ENCODE measurements around the gene LDLRAD4. TPM values are rescaled to one million over a fixed set of nuclear protein-coding genes. Genes with fewer than 3 reads are reported as not detected.

LDLRAD4 gene
- total RNA-seq, 1 donor from 2014 or later = 3.0 TPM

GRCh38 chr18:13388586-13389490, 170.3 kb downstream of the LDLRAD4 start:
- no peak for ATAC-seq

DNA sequence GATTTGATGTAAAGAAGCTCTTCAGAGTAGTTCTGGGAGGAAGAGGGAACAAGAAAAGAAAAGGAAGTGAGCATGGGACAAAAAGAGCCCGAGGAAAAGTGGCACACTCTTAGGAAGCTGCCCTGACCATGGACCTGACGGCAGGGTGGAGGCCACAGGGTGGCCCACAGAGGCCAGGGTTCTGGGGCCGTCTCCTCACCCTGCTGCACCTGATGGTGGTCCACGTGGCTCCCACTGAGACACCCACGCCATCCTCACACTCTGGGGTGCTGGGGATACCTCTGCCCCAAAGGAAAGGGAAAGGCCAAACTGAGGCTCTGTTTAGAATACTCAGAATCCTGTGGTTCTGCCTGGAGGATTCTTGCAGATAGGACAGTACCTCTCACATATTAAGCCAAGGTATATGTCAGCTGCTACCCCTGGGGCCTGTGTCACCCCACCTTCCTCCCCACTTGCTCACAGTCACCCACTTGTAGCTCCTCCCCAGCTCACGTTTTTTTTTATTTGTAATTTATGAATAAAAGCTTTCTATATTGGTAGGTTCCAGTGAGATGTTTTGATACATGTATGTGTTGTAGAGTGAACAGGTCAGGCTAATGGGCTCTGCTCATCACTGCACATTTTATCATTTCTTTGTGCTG, 171.1 kb downstream of the LDLRAD4 start:
- no peak for ATAC-seq

DNA sequence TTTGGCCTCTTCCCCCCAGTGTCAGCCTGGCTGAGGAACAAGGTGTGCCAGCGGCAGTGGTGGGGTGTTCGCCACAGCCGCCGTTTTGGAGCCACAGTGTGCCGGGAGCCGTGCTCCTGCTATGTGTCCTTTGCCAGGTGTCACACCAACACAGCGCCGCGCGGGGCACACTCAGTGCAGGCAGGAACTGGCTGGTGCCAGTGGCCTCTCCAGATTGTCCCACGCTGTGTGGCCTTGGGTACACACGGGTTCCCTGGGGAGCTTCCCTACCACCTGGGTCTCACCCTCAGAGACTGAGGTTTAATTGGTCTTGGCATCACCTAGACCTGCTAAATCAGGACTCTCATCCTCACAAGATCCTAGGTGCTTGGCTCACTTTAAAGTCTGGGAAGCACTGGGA, 171.6 kb downstream of the LDLRAD4 start:
- peak; percentile 33 for ATAC-seq

DNA sequence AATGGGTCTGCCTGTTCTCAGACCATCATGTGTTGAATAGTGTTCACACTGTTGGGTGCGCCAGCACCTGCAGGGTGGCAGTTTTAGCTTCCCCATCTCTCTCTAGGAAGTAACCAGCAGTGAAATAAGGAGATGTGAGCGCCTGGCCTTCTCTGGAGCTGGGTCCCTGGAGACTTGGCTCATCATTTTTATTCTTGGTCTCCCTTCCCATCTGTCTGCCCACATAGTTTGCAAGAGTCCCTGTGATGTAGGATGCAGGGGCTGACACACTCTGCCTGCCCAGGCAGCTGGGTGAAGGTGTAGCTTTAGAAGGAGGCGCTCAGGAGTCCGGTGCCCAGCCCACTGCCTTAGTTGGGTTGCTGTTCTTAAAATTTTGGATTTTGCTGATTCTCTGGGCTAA, 172.2 kb downstream of the LDLRAD4 start:
- ATAC-seq = no peak

DNA sequence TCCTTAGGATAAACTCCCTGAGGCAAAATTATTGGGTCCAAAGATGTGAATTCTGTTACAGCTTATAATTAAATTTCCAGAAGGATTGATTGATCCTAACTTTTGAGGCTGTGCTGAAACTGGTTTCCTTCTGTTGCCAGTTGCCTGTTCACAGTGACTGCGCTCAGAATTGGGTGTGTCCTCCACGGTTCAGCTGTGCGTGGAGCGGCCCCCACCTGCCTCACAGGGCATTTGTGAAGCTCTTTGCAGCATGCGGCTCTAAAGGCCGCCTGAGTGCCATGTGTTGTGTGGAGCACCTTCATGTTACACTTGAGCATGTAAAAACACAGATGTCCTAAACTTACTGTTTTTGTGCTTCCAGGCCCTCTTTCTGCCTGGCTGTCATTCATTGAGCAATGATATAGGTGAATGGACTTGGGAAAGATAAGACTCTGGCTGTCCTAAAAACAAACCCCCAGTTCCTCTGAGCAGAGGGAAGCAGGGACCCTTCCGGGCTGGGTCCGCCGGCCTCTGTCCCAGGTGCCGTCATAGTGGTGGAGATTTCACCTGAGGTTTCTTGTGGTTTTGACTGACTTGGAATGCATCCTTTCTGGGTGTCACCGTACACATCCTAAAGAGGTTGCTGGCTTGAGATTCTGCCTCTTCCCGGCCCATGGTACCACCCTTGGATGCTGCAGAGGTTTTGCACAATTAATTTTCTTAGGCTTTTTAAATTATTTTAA, 173.6 kb downstream of the LDLRAD4 start:
- no peak for ATAC-seq

GRCh38 chr18:13392899-13393298, 174.3 kb downstream of the LDLRAD4 start:
- ATAC-seq = no peak

DNA sequence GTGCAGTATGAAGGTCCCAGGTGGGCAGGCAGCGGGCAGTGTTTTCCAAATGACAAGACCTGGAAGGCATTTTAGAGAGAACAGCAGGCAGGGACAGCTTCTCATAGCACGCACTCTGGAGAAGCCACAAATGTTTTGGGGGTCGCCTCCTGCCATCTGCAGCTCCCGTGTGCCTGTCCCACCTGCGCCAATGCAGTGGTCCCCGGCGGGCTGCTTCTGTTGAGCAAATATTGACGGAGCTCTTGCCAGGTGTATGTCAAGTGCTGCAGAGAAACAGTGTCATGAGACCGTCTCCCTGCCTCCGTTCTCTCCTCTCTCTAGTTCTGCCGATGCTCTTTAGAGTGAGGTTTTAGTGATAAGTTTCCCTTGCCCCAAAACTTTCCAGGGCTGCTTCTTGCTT, 174.8 kb downstream of the LDLRAD4 start:
- ATAC-seq = no peak

GRCh38 chr18:13394801-13395200, 176.2 kb downstream of the LDLRAD4 start:
- ATAC-seq = no peak

GRCh38 chr18:13395577-13395976, 177.0 kb downstream of the LDLRAD4 start:
- ATAC-seq = no peak

DNA sequence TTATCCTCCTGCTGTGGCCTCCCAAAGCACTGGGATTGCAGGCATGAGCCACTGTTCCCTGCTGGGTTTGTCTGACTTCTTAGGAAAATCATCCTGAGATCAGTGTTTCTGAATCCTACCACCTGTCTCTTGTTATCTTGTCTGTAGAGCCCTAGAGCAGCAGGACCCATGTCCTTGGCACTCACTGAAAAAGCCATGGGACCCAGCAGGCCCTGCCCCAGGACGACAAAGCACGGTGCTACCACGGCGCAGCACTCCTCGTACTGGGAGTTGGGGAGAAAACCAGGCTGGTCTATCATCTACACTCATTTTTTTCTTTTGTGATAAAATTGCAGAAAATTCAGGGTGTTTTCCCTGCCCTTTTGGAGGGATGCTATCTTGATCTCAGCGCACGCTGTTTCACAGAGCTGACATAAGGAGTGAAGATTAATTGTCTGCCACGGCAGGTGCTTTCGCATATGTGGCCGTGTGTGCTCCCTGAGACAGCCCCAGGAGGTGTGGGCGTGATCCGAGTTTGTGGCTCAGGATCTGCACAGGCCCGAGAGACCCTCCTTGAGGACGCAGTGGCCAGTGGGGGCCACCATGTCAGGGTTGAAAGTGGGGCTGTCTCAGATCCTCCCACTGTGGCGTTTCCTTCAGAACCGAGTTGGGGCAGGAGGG, 179.1 kb downstream of the LDLRAD4 start:
- no peak for ATAC-seq

DNA sequence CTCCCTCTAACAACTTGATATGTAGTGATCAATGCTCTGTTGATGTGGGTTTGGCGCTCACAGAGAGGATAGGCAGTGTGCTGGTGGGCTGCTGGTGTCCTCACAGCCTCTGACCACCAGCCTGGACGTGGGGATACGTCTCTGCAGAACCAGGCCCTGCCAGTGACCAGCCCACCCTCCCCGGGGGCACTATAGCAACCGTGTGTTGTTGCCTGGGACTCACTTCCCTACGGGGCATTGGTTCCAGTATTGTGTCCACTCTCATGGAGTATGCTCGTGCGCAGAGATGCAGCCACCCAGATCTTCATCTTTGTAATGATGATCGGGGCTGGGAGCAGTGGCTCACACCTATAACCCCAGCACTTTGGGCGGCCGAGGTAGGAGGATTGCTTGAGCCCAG, 180.1 kb downstream of the LDLRAD4 start:
- no peak for ATAC-seq

DNA sequence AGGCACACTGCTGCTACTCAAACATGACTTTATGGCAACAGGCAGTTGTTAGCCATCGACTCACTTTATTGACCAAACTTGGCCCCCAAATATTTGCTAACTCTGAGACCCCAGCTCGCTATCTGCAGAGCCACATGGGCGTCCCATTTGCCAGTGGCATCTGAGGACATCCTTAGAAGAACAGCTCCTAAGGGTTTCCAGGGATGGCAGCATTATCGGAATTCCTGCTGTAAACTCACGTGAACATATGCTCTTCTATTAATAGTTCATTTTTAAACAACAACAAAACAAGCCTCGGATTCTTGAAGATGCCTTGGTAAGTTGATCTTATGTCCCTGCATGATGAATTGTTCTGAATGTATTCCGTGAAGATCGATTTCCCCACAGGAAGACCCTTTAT, 181.0 kb downstream of the LDLRAD4 start:
- ATAC-seq = no peak

DNA sequence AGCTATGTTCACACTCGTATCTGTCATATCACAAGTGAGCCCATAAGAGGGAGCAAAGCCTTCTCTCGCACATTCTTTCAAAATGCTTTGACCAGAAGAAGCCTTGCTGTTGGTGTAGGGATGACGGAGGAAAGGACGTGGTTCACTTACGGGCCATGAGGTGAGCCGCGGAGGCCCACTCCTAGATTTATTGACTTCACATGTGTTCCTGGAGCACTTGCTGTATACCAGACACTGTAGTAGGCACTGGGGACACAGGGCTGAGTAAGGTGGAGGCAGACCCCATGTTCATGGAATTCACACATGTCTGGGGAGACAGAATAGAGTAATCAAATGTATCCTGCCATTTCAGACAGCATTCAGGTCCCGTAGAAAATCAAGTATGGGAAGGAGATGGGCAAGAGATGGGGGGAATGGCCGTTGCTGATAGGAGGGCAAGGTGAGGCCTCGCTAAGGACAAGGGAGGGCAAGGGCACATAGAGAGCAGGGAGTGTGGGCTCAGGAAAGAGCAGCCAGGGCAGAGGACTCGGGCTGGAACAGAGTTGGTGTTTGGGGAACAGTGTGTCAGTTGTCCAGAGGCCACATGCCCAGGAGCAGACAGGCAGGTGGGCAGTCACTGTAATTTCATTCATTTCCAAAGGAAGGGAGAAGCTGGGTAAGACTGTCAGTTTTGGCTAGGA, 182.2 kb downstream of the LDLRAD4 start:
- no peak for ATAC-seq

DNA sequence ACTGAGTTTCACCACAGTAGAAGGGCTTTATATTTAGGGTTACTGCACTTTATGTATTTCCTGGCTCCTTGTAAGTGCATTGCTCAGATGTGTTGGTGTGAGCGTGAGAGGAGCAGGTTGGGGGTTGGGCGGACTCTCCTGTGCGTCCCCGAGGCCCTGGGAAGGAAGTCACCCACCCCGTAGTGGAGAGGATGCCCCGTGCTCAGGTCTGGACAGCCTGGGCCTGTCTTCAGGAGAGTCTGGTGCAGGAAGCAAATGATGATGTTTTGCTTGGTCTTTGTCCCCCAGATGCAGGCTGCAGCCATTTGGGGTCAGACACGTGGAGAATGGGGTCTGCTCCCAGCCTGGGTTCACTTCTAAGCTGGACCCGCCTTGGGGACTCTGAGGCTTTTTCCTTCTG, 182.8 kb downstream of the LDLRAD4 start:
- ATAC-seq = no peak

- no peak for ATAC-seq
These were observed 183.3 kb downstream of the LDLRAD4 start for GRCh38 chr18:13401826-13402225.

- ATAC-seq = no peak
These were observed 185.4 kb downstream of the LDLRAD4 start for GRCh38 chr18:13403786-13404549.

- no peak for ATAC-seq
These were observed 186.9 kb downstream of the LDLRAD4 start for GRCh38 chr18:13405305-13406038.

- ATAC-seq = no peak
These were observed 187.6 kb downstream of the LDLRAD4 start for GRCh38 chr18:13406049-13406615.

DNA sequence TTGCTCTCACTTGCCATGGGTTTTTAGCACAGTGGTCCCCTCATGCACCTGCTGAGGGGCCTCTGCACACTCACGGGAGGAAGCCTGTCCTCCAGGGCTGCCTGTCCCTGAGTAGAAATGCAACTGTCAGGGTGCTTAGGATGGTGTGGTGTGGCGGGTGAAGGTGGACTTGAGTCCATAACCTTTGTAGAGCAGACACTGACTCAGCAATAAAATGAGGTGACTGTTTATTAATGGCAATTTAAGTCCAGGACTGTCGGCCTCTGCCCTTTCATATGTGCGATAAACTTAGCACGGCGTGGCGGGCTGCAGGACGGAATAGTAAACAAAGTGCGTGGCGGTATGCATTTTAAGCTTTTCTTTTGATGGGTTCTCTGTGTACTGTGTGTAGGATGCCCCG, 188.2 kb downstream of the LDLRAD4 start:
- ATAC-seq = no peak

DNA sequence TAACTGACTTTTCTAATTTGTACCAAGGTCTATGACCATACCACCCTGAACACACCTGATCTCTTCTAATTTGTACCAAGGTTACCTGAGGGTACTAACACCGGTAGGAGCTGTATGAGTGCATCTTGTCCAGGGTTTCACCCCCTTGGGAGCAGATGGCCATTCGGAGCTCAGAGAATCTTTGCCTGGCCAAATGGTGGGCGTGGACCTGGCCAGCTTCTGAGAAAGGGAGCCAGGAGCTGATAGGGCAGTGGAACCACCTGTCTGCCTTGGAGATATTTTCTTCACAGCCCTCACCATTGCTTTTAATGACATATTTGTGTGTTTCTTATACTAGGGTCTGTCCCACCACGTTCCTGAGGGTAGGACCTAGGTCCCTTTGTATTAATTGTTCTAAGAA, 188.9 kb downstream of the LDLRAD4 start:
- no peak for ATAC-seq

Measured in esophagus mucosa (tissue), 1 donor.